Type B pancreatic cell (in vitro differentiated cells): ENCODE measurements around the gene SPTBN4. TPM values are rescaled to one million over a fixed set of nuclear protein-coding genes. Genes with fewer than 3 reads are reported as not detected.

Experiments used
- DNase-seq: peaks from one replicate; pipeline ENCODE4 v3.0.0; 2021; ENCODE audit warnings: mixed read lengths; ENCODE audit not compliant: unreplicated experiment; ENCODE audit errors: extremely low spot score
- H3K27ac Mint-ChIP-seq: 2 replicates; pipeline ENCODE4 v1.8.0; 2021; ENCODE audit warnings: mild to moderate bottlenecking, mixed read lengths
- H3K27me3 Mint-ChIP-seq: 2 replicates; pipeline ENCODE4 v1.8.0; 2021; ENCODE audit warnings: mixed read lengths
- H3K36me3 Mint-ChIP-seq: 2 replicates; pipeline ENCODE4 v1.8.0; 2021; ENCODE audit warnings: mixed read lengths
- H3K4me1 Mint-ChIP-seq: one replicate; pipeline ENCODE4 v1.8.0; 2021; ENCODE audit warnings: mixed read lengths; ENCODE audit not compliant: unreplicated experiment
- H3K4me3 Mint-ChIP-seq: 2 replicates; pipeline ENCODE4 v1.8.0; 2021; ENCODE audit warnings: mild to moderate bottlenecking, mixed read lengths
- H3K9me3 Mint-ChIP-seq: 2 replicates; pipeline ENCODE4 v1.8.0; 2021; ENCODE audit warnings: mixed read lengths
- CTCF ChIP-seq: fragments of 200-600 bp; sonication (generic); conservative IDR thresholded peaks from 2 replicates; pipeline ENCODE4 v1.5.0; 2021; ENCODE audit warnings: antibody characterized with exemption, mild to moderate bottlenecking
- total RNA-seq: library from RNA; stranded (reverse); gene quantifications from 2 replicates; pipeline ENCODE4 v1.2.1, GENCODE V29; 2021; ENCODE audit warnings: low replicate concordance

The SPTBN4 gene
- total RNA-seq, 1 donor from 2014 or later = 2.6 TPM

GRCh38 chr19:40523322-40524047 is 56.7 kb downstream of the SPTBN4 start:
- DNase-seq = no peak
- Mint-ChIP-seq H3K27ac (no peak overlapping the region), H3K9me3 (no peaks in the 10 kb centered on the region), H3K4me3 (no peak overlapping the region), H3K4me1 (no peaks in the 10 kb centered on the region), H3K27me3 (peaks cover 64% of the 10 kb centered on the region), H3K36me3 (no peaks in the 10 kb centered on the region)
- peak; percentile 76 for TF ChIP-seq CTCF

GRCh38 chr19:40524133-40524549 is 57.3 kb downstream of the SPTBN4 start:
- no peak for TF ChIP-seq CTCF
- no peak for DNase-seq
- peaks cover 58% of the 10 kb centered on the region for H3K27me3 Mint-ChIP-seq
- H3K4me3 Mint-ChIP-seq = no peak overlapping the region
- no peak overlapping the region for H3K27ac Mint-ChIP-seq
- H3K36me3 Mint-ChIP-seq = no peaks in the 10 kb centered on the region
- H3K9me3 Mint-ChIP-seq = no peaks in the 10 kb centered on the region
- H3K4me1 Mint-ChIP-seq = no peaks in the 10 kb centered on the region

- no peak for TF ChIP-seq CTCF
- H3K4me1 Mint-ChIP-seq = peaks cover 3% of the 10 kb centered on the region
- no peaks in the 10 kb centered on the region for H3K9me3 Mint-ChIP-seq
- no peaks in the 10 kb centered on the region for H3K36me3 Mint-ChIP-seq
- no peak overlapping the region for H3K4me3 Mint-ChIP-seq
- DNase-seq = no peak
- H3K27me3 Mint-ChIP-seq = peaks cover 58% of the 10 kb centered on the region
- no peak overlapping the region for H3K27ac Mint-ChIP-seq
These were observed 57.9 kb downstream of the SPTBN4 start for GRCh38 chr19:40524655-40525054.

GRCh38 chr19:40525234-40526051 is 58.6 kb downstream of the SPTBN4 start:
- Mint-ChIP-seq H3K4me3 (no peak overlapping the region), H3K36me3 (no peaks in the 10 kb centered on the region), H3K27ac (no peak overlapping the region), H3K4me1 (peaks cover 6% of the 10 kb centered on the region), H3K9me3 (no peaks in the 10 kb centered on the region), H3K27me3 (peaks cover 56% of the 10 kb centered on the region)
- TF ChIP-seq CTCF = no peak
- no peak for DNase-seq

- Mint-ChIP-seq H3K9me3 (no peaks in the 10 kb centered on the region), H3K27ac (no peak overlapping the region), H3K4me3 (peak overlapping the region; percentile 61), H3K36me3 (no peaks in the 10 kb centered on the region), H3K4me1 (peaks cover 6% of the 10 kb centered on the region), H3K27me3 (peaks cover 55% of the 10 kb centered on the region)
- no peak for TF ChIP-seq CTCF
- no peak for DNase-seq
These were observed 61.3 kb downstream of the SPTBN4 start for GRCh38 chr19:40528078-40528477.
